ENCODE data around the gene OPCML.

OPCML gene

GRCh38 chr11:133354069-133354468 lies 178.2 kb downstream of the OPCML start:
- H3K27me3 ChIP-seq (replicated peaks; ENCODE audit: insufficient read depth, low read length): no peaks in the 10 kb centered on the region
- no peaks in the 10 kb centered on the region for H4K20me1 ChIP-seq (ENCODE audit: insufficient read depth, low read length)
- H3K36me3 ChIP-seq (replicated peaks; ENCODE audit: insufficient read depth, low read length): no peaks in the 10 kb centered on the region
- H3K79me2 ChIP-seq (ENCODE audit: low read length): no peaks in the 10 kb centered on the region
- H2AFZ ChIP-seq (ENCODE audit: low read length): no peak overlapping the region
- no peaks in the 10 kb centered on the region for H3K9me3 ChIP-seq (replicated peaks; ENCODE audit: insufficient read depth, low read length)
- H3K9me2 ChIP-seq (replicated peaks; ENCODE audit: insufficient read depth, low read length): no peaks in the 10 kb centered on the region
- no peak for TF ChIP-seq EZH2phosphoT487 (IDR thresholded peaks at IDR 0.05; ENCODE audit: low read length)
- no peak for TF ChIP-seq CTCF (IDR thresholded peaks at IDR 0.05; ENCODE audit: low read length)
- TF ChIP-seq EZH2 (optimal IDR thresholded peaks at IDR 0.05; ENCODE audit: low read depth, low read length): no peak
- no peak overlapping the region for H3K27ac ChIP-seq (ENCODE audit: low read length)
- no peak overlapping the region for H3K4me3 ChIP-seq (ENCODE audit: low read length)
- no peaks in the 10 kb centered on the region for H3F3A ChIP-seq (ENCODE audit: insufficient read depth, low read length)
- H3K4me1 ChIP-seq (ENCODE audit: low read length): no peaks in the 10 kb centered on the region
- no peak for DNase-seq
- no peak overlapping the region for H3K9ac ChIP-seq (ENCODE audit: low read length)
- no peak overlapping the region for H3K4me2 ChIP-seq (ENCODE audit: low read depth, low read length)

GRCh38 chr11:133350045-133350444 lies 182.3 kb downstream of the OPCML start:
- no peak for DNase-seq
- H3K4me1 ChIP-seq (ENCODE audit: low read length): no peaks in the 10 kb centered on the region
- H3K9ac ChIP-seq (ENCODE audit: low read length): no peak overlapping the region
- no peaks in the 10 kb centered on the region for H3K36me3 ChIP-seq (replicated peaks; ENCODE audit: insufficient read depth, low read length)
- no peak overlapping the region for H2AFZ ChIP-seq (ENCODE audit: low read length)
- no peak overlapping the region for H3K4me2 ChIP-seq (ENCODE audit: low read depth, low read length)
- no peak for TF ChIP-seq EZH2phosphoT487 (IDR thresholded peaks at IDR 0.05; ENCODE audit: low read length)
- H3K27ac ChIP-seq (ENCODE audit: low read length): no peak overlapping the region
- no peaks in the 10 kb centered on the region for H3K9me2 ChIP-seq (replicated peaks; ENCODE audit: insufficient read depth, low read length)
- H3K4me3 ChIP-seq (ENCODE audit: low read length): no peak overlapping the region
- H3K79me2 ChIP-seq (ENCODE audit: low read length): no peaks in the 10 kb centered on the region
- H4K20me1 ChIP-seq (ENCODE audit: insufficient read depth, low read length): no peaks in the 10 kb centered on the region
- H3K27me3 ChIP-seq (replicated peaks; ENCODE audit: insufficient read depth, low read length): no peaks in the 10 kb centered on the region
- no peaks in the 10 kb centered on the region for H3K9me3 ChIP-seq (replicated peaks; ENCODE audit: insufficient read depth, low read length)
- no peaks in the 10 kb centered on the region for H3F3A ChIP-seq (ENCODE audit: insufficient read depth, low read length)

GRCh38 chr11:133347988-133348387 lies 184.3 kb downstream of the OPCML start:
- Histone ChIP-seq H3K4me1 (ENCODE audit: low read length) (no peaks in the 10 kb centered on the region), H3K9ac (ENCODE audit: low read length) (no peak overlapping the region), H3F3A (ENCODE audit: insufficient read depth, low read length) (no peaks in the 10 kb centered on the region), H4K20me1 (ENCODE audit: insufficient read depth, low read length) (no peaks in the 10 kb centered on the region), H3K27ac (ENCODE audit: low read length) (no peak overlapping the region), H2AFZ (ENCODE audit: low read length) (no peak overlapping the region), H3K4me3 (ENCODE audit: low read length) (no peak overlapping the region), H3K36me3 (replicated peaks; ENCODE audit: insufficient read depth, low read length) (no peaks in the 10 kb centered on the region), H3K4me2 (ENCODE audit: low read depth, low read length) (no peak overlapping the region), H3K27me3 (replicated peaks; ENCODE audit: insufficient read depth, low read length) (no peaks in the 10 kb centered on the region), H3K79me2 (ENCODE audit: low read length) (no peaks in the 10 kb centered on the region), H3K9me2 (replicated peaks; ENCODE audit: insufficient read depth, low read length) (no peaks in the 10 kb centered on the region), H3K9me3 (replicated peaks; ENCODE audit: insufficient read depth, low read length) (no peaks in the 10 kb centered on the region)
- TF ChIP-seq EZH2phosphoT487 (IDR thresholded peaks at IDR 0.05; ENCODE audit: low read length): no peak
- no peak for TF ChIP-seq EZH2 (optimal IDR thresholded peaks at IDR 0.05; ENCODE audit: low read depth, low read length)
- TF ChIP-seq CTCF (IDR thresholded peaks at IDR 0.05; ENCODE audit: low read length): no peak
- no peak for DNase-seq

- no peaks in the 10 kb centered on the region for H3K9me2 ChIP-seq (replicated peaks; ENCODE audit: insufficient read depth, low read length)
- no peaks in the 10 kb centered on the region for H3K79me2 ChIP-seq (ENCODE audit: low read length)
- no peak overlapping the region for H3K4me2 ChIP-seq (ENCODE audit: low read depth, low read length)
- H2AFZ ChIP-seq (ENCODE audit: low read length): no peak overlapping the region
- H3K36me3 ChIP-seq (replicated peaks; ENCODE audit: insufficient read depth, low read length): no peaks in the 10 kb centered on the region
- no peaks in the 10 kb centered on the region for H4K20me1 ChIP-seq (ENCODE audit: insufficient read depth, low read length)
- no peak overlapping the region for H3K9ac ChIP-seq (ENCODE audit: low read length)
- H3K4me3 ChIP-seq (ENCODE audit: low read length): no peak overlapping the region
- no peak overlapping the region for H3K27ac ChIP-seq (ENCODE audit: low read length)
- TF ChIP-seq EZH2phosphoT487 (IDR thresholded peaks at IDR 0.05; ENCODE audit: low read length) (no peak), CTCF (IDR thresholded peaks at IDR 0.05; ENCODE audit: low read length) (no peak), EZH2 (optimal IDR thresholded peaks at IDR 0.05; ENCODE audit: low read depth, low read length) (no peak)
- no peaks in the 10 kb centered on the region for H3K4me1 ChIP-seq (ENCODE audit: low read length)
- no peaks in the 10 kb centered on the region for H3F3A ChIP-seq (ENCODE audit: insufficient read depth, low read length)
- no peaks in the 10 kb centered on the region for H3K27me3 ChIP-seq (replicated peaks; ENCODE audit: insufficient read depth, low read length)
- no peaks in the 10 kb centered on the region for H3K9me3 ChIP-seq (replicated peaks; ENCODE audit: insufficient read depth, low read length)
- DNase-seq: no peak
These were observed 186.2 kb downstream of the OPCML start for GRCh38 chr11:133346137-133346536.
